Activated naive CD4-positive, alpha-beta T cell treated with anti-CD3 and anti-CD28 coated beads, Interleukin-2, amount 50 U/mL, for 16 hours (primary cell): ENCODE measurements around the gene THRB.

ENCODE experiments used
- DNase-seq: peaks from one replicate; pipeline ENCODE4 v3.0.0-alpha.2; 2020

THRB gene

GRCh38 chr3:24372559-24373197 is 122.0 kb downstream of the THRB start:
- no peak for DNase-seq

- DNase-seq = no peak
These were observed 124.1 kb downstream of the THRB start for GRCh38 chr3:24370352-24371090.

- no peak for DNase-seq
These were observed 126.0 kb downstream of the THRB start for GRCh38 chr3:24368605-24369004.

GRCh38 chr3:24367664-24368264 is 126.9 kb downstream of the THRB start:
- DNase-seq = no peak

GRCh38 chr3:24367216-24367615 is 127.4 kb downstream of the THRB start:
- no peak for DNase-seq

- DNase-seq = no peak
These were observed 129.5 kb downstream of the THRB start for GRCh38 chr3:24365168-24365567.

GRCh38 chr3:24364359-24364758 is 130.3 kb downstream of the THRB start:
- no peak for DNase-seq

GRCh38 chr3:24363242-24363641 is 131.4 kb downstream of the THRB start:
- DNase-seq = no peak

GRCh38 chr3:24361623-24362022 is 133.0 kb downstream of the THRB start:
- no peak for DNase-seq

- no peak for DNase-seq
These were observed 133.7 kb downstream of the THRB start for GRCh38 chr3:24360957-24361356.

GRCh38 chr3:24359645-24360462 is 134.8 kb downstream of the THRB start:
- no peak for DNase-seq

- no peak for DNase-seq
These were observed 135.5 kb downstream of the THRB start for GRCh38 chr3:24359102-24359501.

- no peak for DNase-seq
These were observed 137.0 kb downstream of the THRB start for GRCh38 chr3:24357635-24358034.

GRCh38 chr3:24355806-24356205 is 138.8 kb downstream of the THRB start:
- no peak for DNase-seq

- no peak for DNase-seq
These were observed 140.4 kb downstream of the THRB start for GRCh38 chr3:24354230-24354629.

GRCh38 chr3:24352893-24353553 is 141.6 kb downstream of the THRB start:
- DNase-seq = no peak

- no peak for DNase-seq
These were observed 142.7 kb downstream of the THRB start for GRCh38 chr3:24351779-24352469.

- DNase-seq = no peak
These were observed 145.2 kb downstream of the THRB start for GRCh38 chr3:24349367-24350019.

GRCh38 chr3:24348348-24348747 is 146.3 kb downstream of the THRB start:
- no peak for DNase-seq

GRCh38 chr3:24344784-24345439 is 149.7 kb downstream of the THRB start:
- no peak for DNase-seq
